Gastrocnemius medialis (tissue), 4 donors: ENCODE measurements around the gene PIK3CA.
"Not testable (repeated sequence)": the region's sequence is repeated elsewhere in the genome, so short reads cannot be mapped to it uniquely, and the experiment has no call there.

ENCODE experiments used
- POLR2A ChIP-seq, 2 donors: fragments of 450-650 bp; IDR thresholded peaks; one replicate each; pipeline ENCODE4 v1.6.1; 2017; ENCODE audit warnings: antibody characterized with exemption in 2 of 2, mild to moderate bottlenecking in 2 of 2, moderate library complexity in 2 of 2
- TF ChIP-seq, protein P1 (sequence below), 5 experiments: fragments of 450-650 bp in 3 of 5; fragments of 200-600 bp in 2 of 5; sonication (generic) in 2 of 5; IDR thresholded peaks in 4 of 5; conservative IDR thresholded peaks in 1 of 5; 1 replicate in 4 of 5; 2 replicates in 1 of 5; pipeline ENCODE4 v1.5.1; 2016 to 2019; ENCODE audit warnings: antibody characterized with exemption in 5 of 5, mild to moderate bottlenecking in 3 of 5, moderate library complexity in 3 of 5

DNA sequence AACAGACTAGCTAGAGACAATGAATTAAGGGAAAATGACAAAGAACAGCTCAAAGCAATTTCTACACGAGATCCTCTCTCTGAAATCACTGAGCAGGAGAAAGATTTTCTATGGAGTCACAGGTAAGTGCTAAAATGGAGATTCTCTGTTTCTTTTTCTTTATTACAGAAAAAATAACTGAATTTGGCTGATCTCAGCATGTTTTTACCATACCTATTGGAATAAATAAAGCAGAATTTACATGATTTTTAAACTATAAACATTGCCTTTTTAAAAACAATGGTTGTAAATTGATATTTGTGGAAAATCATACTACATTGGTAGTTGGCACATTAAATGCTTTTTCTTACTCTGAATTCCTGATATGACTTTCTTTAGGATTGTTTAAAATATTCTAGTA, 70.1 kb downstream of the PIK3CA start:
- TF ChIP-seq, protein P1, sequence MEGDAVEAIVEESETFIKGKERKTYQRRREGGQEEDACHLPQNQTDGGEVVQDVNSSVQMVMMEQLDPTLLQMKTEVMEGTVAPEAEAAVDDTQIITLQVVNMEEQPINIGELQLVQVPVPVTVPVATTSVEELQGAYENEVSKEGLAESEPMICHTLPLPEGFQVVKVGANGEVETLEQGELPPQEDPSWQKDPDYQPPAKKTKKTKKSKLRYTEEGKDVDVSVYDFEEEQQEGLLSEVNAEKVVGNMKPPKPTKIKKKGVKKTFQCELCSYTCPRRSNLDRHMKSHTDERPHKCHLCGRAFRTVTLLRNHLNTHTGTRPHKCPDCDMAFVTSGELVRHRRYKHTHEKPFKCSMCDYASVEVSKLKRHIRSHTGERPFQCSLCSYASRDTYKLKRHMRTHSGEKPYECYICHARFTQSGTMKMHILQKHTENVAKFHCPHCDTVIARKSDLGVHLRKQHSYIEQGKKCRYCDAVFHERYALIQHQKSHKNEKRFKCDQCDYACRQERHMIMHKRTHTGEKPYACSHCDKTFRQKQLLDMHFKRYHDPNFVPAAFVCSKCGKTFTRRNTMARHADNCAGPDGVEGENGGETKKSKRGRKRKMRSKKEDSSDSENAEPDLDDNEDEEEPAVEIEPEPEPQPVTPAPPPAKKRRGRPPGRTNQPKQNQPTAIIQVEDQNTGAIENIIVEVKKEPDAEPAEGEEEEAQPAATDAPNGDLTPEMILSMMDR (IDR thresholded peaks at IDR 0.05 in 4 of 5, conservative IDR thresholded peaks at IDR 0.05 in 1 of 5): not testable (repeated sequence)
- TF ChIP-seq POLR2A (IDR thresholded peaks at IDR 0.05): not testable (repeated sequence)
